Inflammatory macrophage treated with lipopolysaccharide for 1 hour (primary cell): ENCODE data around the gene ITPKC.
A peak's percentile ranks its signal among the peaks of the same experiment; 100 is the strongest.
"Not testable (repeated sequence)": the region's sequence is repeated elsewhere in the genome, so short reads cannot be mapped to it uniquely, and the experiment has no call there.

Source experiments
- DNase-seq, 2 donors: peaks; one replicate each; pipeline ENCODE4 v3.0.0-alpha.2; 2020 to 2022

Gene ITPKC

DNA sequence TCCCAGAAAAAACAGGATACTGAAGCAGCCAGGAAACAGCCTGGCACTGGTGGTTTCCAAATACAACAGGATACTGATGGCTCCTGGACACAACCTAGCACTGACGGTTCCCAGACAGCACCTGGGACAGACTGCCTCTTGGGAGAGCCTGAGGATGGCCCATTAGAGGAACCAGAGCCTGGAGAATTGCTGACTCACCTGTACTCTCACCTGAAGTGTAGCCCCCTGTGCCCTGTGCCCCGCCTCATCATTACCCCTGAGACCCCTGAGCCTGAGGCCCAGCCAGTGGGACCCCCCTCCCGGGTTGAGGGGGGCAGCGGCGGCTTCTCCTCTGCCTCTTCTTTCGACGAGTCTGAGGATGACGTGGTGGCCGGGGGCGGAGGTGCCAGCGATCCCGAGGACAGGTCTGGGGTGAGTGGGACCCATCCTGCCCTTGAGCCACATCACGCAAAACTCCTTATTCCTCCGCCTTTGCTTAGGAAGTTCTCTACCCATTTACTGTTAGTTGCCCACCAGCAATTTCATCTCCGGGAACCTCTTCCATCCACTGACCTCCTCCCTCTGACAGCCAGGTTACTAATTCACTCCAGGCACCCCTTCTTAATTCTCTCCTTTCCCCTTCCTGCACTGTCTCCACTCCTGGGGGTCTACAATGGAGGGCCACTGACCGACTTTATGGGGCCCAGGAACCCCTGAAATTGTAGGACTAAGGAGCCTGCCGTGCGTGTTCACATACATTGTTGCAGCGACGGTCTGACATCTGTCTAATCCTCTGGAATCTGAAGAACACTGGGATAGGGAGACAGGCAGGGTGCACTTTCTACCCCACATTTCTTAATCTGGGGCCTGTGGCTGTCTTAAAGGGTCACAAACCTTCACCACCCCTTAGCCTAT is 1.2 kb downstream of the ITPKC start:
- DNase-seq: no peak

DNA sequence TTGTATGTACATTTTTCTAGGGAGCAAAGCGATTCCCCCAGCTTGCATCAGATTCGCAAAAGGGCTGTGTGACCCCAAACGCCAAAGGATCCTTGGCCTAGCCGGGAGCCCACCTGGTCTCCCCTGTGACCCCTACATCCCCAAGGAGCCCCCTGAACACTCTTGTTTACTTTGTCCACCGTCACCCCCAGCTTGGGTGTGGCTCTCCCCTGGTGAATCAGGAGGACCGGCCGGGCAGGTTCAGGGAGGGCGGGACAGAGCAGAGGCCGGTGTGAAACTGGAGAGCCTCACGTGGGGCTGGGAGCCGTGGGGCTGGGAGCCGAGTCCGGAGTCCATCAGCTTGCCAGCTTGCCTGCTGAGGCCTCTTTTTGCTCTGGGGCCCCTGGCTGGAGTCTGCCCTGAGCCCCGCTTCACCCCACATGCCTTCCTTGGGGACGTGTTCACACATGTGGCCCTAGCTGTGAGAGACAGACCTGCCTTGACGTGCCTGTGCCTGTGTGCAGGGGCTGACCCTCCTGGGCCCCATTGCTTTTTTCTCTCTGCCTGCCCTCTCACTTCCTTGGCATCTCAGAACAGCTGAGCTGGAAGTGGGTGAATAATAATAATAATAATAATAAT is 2.0 kb downstream of the ITPKC start:
- no peak for DNase-seq

- no peak for DNase-seq
Measured at GRCh38 chr19:40719414-40719894, 2.5 kb downstream of the ITPKC start.

GRCh38 chr19:40721140-40721486 is 4.2 kb downstream of the ITPKC start:
- no peak for DNase-seq

GRCh38 chr19:40721936-40722661 is 5.2 kb downstream of the ITPKC start:
- no peak for DNase-seq

- no peak for DNase-seq
Measured at GRCh38 chr19:40723661-40724254, 6.8 kb downstream of the ITPKC start.

GRCh38 chr19:40724315-40724714 is 7.4 kb downstream of the ITPKC start:
- no peak for DNase-seq

DNA sequence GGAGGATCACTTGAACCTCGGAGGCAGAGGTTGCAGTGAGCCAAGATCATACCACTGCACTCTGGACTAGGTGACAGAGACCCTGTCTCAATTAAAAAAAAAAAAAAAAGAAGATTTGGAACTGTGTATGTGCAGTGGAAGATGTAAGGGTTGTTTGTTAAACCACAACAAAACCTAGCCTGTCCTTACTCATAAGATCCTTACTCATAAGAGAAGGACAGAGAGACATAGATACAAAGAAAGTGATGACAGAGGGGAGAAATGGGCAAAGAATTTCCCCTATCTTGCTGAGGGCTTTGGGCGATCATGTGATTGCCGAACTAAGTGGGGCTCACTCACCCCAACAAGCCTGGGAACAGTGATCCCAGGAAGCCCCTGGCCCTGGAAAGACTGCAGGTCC is 7.9 kb downstream of the ITPKC start:
- DNase-seq: no peak

- DNase-seq: no peak
Measured at GRCh38 chr19:40726279-40726678, 9.4 kb downstream of the ITPKC start.

GRCh38 chr19:40730065-40730464 is 13.2 kb downstream of the ITPKC start:
- DNase-seq: not testable (repeated sequence)

GRCh38 chr19:40732304-40732703 is 15.4 kb downstream of the ITPKC start:
- not testable (repeated sequence) for DNase-seq

DNA sequence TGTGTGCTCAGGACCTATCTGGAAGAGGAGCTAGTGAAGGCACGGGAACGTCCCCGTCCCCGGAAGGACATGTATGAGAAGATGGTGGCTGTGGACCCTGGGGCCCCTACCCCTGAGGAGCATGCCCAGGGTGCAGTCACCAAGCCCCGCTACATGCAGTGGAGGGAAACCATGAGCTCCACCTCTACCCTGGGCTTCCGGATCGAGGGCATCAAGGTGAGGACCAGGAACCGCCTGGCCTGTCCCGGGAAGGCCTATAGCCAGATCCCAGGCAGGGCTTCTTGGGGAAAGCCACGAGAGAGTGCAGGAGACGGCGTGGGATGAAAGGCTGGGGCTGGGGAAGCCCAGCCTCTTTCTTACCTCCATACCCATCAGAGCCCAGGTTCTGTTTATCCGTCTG is 16.2 kb downstream of the ITPKC start:
- DNase-seq: no peak

DNA sequence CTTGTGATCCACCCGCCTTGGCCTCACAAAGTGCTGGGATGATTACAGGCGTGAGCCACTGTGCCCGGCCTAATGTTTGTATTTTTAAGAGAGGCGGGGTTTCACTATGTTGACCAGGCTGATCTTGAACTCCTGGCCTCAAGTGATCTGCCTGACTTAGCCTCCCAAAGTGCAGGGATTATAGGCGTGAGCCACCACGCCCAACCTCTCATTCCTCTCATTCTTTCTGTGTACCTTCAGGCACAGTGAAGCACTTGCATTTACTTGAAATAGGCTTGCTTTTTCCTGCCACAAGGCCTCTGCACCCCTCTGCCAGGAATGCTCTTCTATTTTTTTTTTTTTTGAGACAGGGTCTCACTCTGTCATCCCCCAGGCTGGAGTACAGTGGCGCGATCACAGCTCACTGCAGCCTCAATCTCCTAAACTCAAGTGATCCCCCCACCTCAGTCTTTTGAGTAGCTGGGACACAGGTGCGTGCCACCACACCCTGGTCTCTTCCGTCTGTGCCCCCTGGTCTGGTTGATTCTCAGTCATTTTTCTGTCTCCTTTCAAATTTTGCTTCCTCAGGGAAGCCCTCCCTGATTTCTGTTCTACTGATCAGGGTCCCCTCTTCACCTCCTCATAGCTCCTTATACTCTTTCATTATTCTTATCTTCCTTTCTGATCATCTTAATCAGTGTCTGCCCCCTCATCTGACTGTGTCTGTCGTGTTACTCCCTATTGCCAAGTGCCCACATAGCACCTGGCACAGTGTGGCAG is 18.3 kb downstream of the ITPKC start:
- DNase-seq: no peak

DNA sequence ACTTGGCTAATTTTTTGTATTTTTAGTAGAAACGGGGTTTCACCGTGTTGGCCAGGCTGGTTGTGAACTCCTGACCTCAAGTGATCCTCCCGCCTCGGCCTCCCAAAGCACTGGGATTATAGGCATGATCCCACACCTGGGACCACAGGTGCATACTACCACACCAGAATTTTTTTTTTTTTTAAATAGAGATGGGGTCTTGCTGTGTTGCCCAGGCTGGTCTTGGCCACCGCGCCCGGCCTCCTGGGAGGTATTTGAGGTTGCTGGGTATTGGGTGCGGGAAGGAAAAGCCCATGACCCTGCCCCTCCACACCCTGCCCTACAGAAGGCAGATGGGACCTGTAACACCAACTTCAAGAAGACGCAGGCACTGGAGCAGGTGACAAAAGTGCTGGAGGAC is 19.7 kb downstream of the ITPKC start:
- no peak for DNase-seq

DNA sequence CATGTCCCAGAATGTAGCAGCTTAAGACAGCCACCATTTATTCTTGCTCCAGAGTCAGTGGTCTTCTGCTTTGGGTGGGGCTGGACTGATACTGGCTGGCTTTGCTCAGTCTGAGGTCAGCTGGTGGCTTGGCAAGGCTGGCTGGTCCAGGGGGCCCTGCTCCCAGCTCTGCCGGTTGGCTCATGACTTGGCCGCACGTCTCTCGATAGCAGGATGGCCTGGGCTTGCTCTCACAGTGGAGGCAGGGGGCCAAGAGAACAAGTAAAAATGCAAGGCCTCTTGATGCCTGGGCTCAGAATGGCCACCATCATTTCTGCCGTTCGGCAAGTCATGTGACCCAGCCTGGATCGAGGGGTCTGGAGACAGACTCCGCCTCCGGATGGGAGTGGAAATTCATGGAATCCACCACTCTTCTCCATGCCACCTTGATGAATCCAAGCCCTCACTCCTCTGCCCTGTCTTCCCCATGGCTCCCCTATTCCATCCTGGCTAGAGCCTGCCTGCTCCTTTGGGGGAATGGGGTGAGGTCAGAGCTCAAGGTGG is 20.3 kb downstream of the ITPKC start:
- no peak for DNase-seq

DNA sequence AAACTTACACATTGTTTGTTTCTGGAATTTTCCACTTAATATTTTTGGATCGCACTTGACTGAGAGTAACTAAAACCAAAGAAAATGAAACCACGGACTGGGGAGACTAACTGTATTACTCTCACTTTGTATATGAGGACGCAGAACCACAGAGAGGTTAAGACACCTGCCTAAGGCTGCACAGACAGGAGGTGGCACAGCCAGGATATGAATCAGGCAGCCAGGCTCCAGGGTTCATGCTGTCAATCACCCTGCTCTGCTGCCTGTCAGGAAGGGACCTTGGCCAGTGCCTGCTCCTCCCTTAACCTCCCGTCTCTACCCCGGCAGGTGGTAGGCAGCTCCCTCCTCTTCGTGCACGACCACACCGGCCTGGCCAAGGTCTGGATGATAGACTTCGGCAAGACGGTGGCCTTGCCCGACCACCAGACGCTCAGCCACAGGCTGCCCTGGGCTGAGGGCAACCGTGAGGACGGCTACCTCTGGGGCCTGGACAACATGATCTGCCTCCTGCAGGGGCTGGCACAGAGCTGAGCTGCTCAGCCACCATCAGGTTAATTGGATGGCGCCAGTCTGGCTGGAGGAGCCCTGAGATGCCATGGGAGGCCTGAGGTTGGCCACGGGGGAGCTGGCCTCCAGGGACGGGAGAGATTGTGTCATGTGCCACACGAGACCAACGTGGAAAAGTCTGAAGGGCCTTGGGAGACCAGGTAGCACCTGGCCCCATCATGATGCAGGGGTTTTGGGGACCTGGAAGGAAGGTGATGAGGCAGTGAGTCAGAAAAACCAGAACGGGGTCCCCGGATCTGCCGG is 22.3 kb downstream of the ITPKC start:
- no peak for DNase-seq

- DNase-seq: no peak
Measured at GRCh38 chr19:40739871-40740703, 23.2 kb downstream of the ITPKC start.

DNA sequence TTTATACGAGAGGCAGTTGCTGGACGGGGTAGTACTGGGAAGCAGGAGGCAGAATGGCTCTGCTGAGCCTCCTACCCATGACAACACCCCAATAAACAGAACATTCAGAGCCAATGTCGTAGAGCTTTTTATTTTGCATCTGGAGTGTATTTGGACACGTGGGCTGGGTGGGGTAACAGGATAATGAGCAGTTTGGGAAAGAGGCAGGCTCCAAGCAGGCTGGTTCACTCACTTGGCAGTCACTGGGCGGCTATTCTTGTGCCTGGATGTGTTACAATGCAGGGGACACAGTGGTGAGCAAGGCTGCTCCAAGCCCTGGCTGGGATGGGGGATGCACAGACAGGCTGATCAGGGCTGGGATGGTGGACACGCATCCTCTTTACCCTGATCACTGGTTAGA is 23.8 kb downstream of the ITPKC start:
- DNase-seq: no peak

- DNase-seq: peak in 1 of 2 donors; percentile 46
Measured at GRCh38 chr19:40741527-40742390, 24.8 kb downstream of the ITPKC start.
